ENCODE data around the gene DOHH.

Gene DOHH

DNA sequence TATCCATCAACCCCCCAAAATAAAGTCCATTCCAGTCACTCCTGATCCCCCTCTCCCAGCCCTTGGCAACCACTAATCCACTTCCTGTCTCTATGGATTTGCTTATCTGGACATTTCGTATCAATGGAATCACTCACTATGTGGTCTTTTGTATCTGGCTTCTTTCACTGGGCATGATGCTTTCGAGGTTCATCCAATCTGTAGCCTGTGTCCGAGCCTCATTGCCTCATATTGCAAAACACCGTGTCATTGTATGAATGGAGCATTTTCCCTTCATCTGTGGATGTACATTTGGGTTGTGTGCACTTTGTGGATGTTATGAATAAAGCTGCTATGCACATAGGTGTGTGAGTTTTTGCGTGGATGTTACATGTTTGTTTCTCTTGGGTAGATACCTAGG, 4.3 kb upstream of the DOHH start:
- Histone ChIP-seq H4K20me1 (ENCODE audit: insufficient read depth, low read length, poor library complexity, severe bottlenecking) (peaks cover 31% of the 10 kb centered on the region), H3K27me3 (ENCODE audit: insufficient read depth, low read length, poor library complexity, severe bottlenecking) (no peaks in the 10 kb centered on the region), H3F3A (ENCODE audit: low read depth) (no peaks in the 10 kb centered on the region), H3K4me2 (ENCODE audit: low read depth, low read length, poor library complexity, severe bottlenecking) (peak overlapping the region; percentile 84), H3K36me3 (ENCODE audit: insufficient read depth, low read length) (no peaks in the 10 kb centered on the region), H3K4me1 (ENCODE audit: insufficient read depth, low read length, poor library complexity, severe bottlenecking) (peaks cover 39% of the 10 kb centered on the region), H2AFZ (ENCODE audit: low read length) (no peak overlapping the region), H3K79me2 (ENCODE audit: insufficient read depth, low read length) (peaks cover 43% of the 10 kb centered on the region), H3K9ac (ENCODE audit: low read depth, low read length, poor library complexity, severe bottlenecking) (peak overlapping the region; percentile 87), H3K4me3 (ENCODE audit: low read length, poor library complexity, severe bottlenecking) (no peak overlapping the region), H3K9me3 (ENCODE audit: insufficient read depth, low read depth, low read length) (no peaks in the 10 kb centered on the region), H3K9me2 (replicated peaks; ENCODE audit: low read depth, low read length) (no peaks in the 10 kb centered on the region)
- TF ChIP-seq, protein P1, sequence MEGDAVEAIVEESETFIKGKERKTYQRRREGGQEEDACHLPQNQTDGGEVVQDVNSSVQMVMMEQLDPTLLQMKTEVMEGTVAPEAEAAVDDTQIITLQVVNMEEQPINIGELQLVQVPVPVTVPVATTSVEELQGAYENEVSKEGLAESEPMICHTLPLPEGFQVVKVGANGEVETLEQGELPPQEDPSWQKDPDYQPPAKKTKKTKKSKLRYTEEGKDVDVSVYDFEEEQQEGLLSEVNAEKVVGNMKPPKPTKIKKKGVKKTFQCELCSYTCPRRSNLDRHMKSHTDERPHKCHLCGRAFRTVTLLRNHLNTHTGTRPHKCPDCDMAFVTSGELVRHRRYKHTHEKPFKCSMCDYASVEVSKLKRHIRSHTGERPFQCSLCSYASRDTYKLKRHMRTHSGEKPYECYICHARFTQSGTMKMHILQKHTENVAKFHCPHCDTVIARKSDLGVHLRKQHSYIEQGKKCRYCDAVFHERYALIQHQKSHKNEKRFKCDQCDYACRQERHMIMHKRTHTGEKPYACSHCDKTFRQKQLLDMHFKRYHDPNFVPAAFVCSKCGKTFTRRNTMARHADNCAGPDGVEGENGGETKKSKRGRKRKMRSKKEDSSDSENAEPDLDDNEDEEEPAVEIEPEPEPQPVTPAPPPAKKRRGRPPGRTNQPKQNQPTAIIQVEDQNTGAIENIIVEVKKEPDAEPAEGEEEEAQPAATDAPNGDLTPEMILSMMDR (conservative IDR thresholded peaks at IDR 0.05; ENCODE audit: low read length), result no peak
- no peak for TF ChIP-seq EZH2phosphoT487 (IDR thresholded peaks at IDR 0.05; ENCODE audit: borderline replicate concordance)

DNA sequence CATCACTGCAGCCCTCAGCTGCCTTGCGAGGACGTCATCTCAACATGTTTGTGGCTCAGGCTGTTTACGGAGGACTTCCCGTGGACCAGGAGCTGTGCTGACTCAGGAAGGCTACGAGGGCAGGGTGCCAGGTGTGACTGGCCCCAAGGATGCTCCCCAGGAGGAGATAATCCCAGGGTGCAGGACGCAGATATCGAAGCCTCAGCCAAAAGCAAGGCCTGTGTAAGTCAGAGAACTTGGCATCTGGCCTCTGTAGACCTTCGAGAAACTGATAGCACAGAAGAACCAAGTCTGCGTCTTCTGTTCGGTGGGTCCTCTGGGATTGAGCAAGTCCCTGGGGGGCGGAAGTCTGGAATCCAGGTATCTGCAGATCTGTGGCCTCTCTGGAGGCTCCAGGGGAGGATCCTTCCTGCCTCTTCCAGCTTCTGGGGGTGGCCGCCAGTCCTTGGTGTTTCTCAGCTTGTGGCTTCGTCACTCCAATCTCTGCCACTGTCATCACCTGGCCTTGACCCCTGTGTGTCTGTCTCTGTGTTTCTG, 2.6 kb upstream of the DOHH start:
- TF ChIP-seq, protein P1 (conservative IDR thresholded peaks at IDR 0.05; ENCODE audit: low read length), result no peak
- no peak for TF ChIP-seq EZH2phosphoT487 (IDR thresholded peaks at IDR 0.05; ENCODE audit: borderline replicate concordance)
- H3K4me2 ChIP-seq (ENCODE audit: low read depth, low read length, poor library complexity, severe bottlenecking), result no peak overlapping the region
- no peaks in the 10 kb centered on the region for H3K9me2 ChIP-seq (replicated peaks; ENCODE audit: low read depth, low read length)
- no peaks in the 10 kb centered on the region for H3K36me3 ChIP-seq (ENCODE audit: insufficient read depth, low read length)
- H4K20me1 ChIP-seq (ENCODE audit: insufficient read depth, low read length, poor library complexity, severe bottlenecking), result peaks cover 16% of the 10 kb centered on the region
- H3K27me3 ChIP-seq (ENCODE audit: insufficient read depth, low read length, poor library complexity, severe bottlenecking), result no peaks in the 10 kb centered on the region
- H3K9ac ChIP-seq (ENCODE audit: low read depth, low read length, poor library complexity, severe bottlenecking), result no peak overlapping the region
- no peaks in the 10 kb centered on the region for H3K9me3 ChIP-seq (ENCODE audit: insufficient read depth, low read depth, low read length)
- peaks cover 38% of the 10 kb centered on the region for H3K79me2 ChIP-seq (ENCODE audit: insufficient read depth, low read length)
- no peak overlapping the region for H2AFZ ChIP-seq (ENCODE audit: low read length)
- peaks cover 31% of the 10 kb centered on the region for H3K4me1 ChIP-seq (ENCODE audit: insufficient read depth, low read length, poor library complexity, severe bottlenecking)
- H3K4me3 ChIP-seq (ENCODE audit: low read length, poor library complexity, severe bottlenecking), result no peak overlapping the region
- no peaks in the 10 kb centered on the region for H3F3A ChIP-seq (ENCODE audit: low read depth)

DNA sequence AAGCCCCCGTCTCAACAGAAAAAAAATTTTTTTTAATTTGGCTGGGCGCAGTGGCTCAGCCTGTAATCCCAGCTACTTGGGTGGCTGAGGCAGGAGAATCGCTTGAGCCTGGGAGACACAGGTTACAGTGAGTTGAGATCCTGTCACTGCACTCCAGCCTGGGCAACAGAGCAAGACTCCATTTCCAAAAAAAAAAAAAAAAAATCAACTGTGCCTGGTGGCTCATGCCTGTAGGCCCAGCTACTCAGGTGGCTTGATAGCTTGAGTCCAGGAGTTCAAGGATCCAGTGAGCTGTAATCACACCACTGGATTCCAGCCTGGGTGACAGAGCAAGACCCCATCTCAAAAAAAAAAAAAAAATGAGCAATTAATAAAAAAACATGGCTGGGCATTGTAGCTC, 1.3 kb upstream of the DOHH start:
- Histone ChIP-seq H3K9me3 (ENCODE audit: insufficient read depth, low read depth, low read length) (no peaks in the 10 kb centered on the region), H3K36me3 (ENCODE audit: insufficient read depth, low read length) (no peaks in the 10 kb centered on the region), H2AFZ (ENCODE audit: low read length) (no peak overlapping the region), H3K9ac (ENCODE audit: low read depth, low read length, poor library complexity, severe bottlenecking) (no peak overlapping the region), H3K4me2 (ENCODE audit: low read depth, low read length, poor library complexity, severe bottlenecking) (no peak overlapping the region), H3K79me2 (ENCODE audit: insufficient read depth, low read length) (peaks cover 28% of the 10 kb centered on the region), H4K20me1 (ENCODE audit: insufficient read depth, low read length, poor library complexity, severe bottlenecking) (peaks cover 4% of the 10 kb centered on the region), H3F3A (ENCODE audit: low read depth) (no peaks in the 10 kb centered on the region), H3K4me3 (ENCODE audit: low read length, poor library complexity, severe bottlenecking) (no peak overlapping the region), H3K9me2 (replicated peaks; ENCODE audit: low read depth, low read length) (no peaks in the 10 kb centered on the region), H3K4me1 (ENCODE audit: insufficient read depth, low read length, poor library complexity, severe bottlenecking) (peaks cover 22% of the 10 kb centered on the region), H3K27me3 (ENCODE audit: insufficient read depth, low read length, poor library complexity, severe bottlenecking) (no peaks in the 10 kb centered on the region)
- TF ChIP-seq, protein P1 (conservative IDR thresholded peaks at IDR 0.05; ENCODE audit: low read length), result no peak
- no peak for TF ChIP-seq EZH2phosphoT487 (IDR thresholded peaks at IDR 0.05; ENCODE audit: borderline replicate concordance)
